GM23248 (cell line): Measurements from ENCODE around the gene PDSS2.

Source experiments
- EZH2 ChIP-seq: fragments of 200-600 bp; sonication (generic); IDR thresholded peaks from 2 replicates; pipeline ENCODE4 v1.6.1; 2018; ENCODE audit warnings: antibody characterized with exemption, mild to moderate bottlenecking; ENCODE audit not compliant: insufficient read depth, poor library complexity, severe bottlenecking
- EZH2phosphoT487 ChIP-seq: fragments of 200-600 bp; sonication (generic); IDR thresholded peaks from 2 replicates; pipeline ENCODE4 v1.6.1; 2018; ENCODE audit warnings: antibody characterized with exemption, moderate library complexity, mild to moderate bottlenecking, low read depth; ENCODE audit not compliant: insufficient read depth

- TF ChIP-seq EZH2 (no peak), EZH2phosphoT487 (no peak)
Observed at GRCh38 chr6:107235007-107235406, 224.4 kb downstream of the PDSS2 start.
